GM12875 (cell line): Measurements from ENCODE around the gene MCTP1.

Source experiments
- H3K4me3 ChIP-seq: one replicate; pipeline ENCODE4 v1.5.1; 2011; ENCODE audit warnings: low read depth, low read length, control low read depth
- CTCF ChIP-seq: IDR thresholded peaks from 2 replicates; pipeline ENCODE4 v1.5.1; 2011; ENCODE audit warnings: low read depth, mild to moderate bottlenecking, control low read depth, inconsistent platforms, low read length, moderate library complexity, borderline replicate concordance; ENCODE audit not compliant: insufficient read depth

Gene MCTP1

GRCh38 chr5:94759961-94760360 is 524.9 kb downstream of the MCTP1 start:
- no peak for TF ChIP-seq CTCF

GRCh38 chr5:94759022-94759421 is 525.9 kb downstream of the MCTP1 start:
- H3K4me3 ChIP-seq: no peak overlapping the region
- no peak for TF ChIP-seq CTCF

More at GRCh38 chr5:94759961-94760360, 524.9 kb downstream of the MCTP1 start:
- H3K4me3 ChIP-seq: no peak overlapping the region

- no peak for TF ChIP-seq CTCF
- no peak overlapping the region for H3K4me3 ChIP-seq
Observed at GRCh38 chr5:94754824-94755223, 530.1 kb downstream of the MCTP1 start.

GRCh38 chr5:94751460-94751859 is 533.4 kb downstream of the MCTP1 start:
- no peak for TF ChIP-seq CTCF
- no peak overlapping the region for H3K4me3 ChIP-seq

- TF ChIP-seq CTCF: no peak
Observed at GRCh38 chr5:94750681-94751080, 534.2 kb downstream of the MCTP1 start.

GRCh38 chr5:94749042-94749441 is 535.9 kb downstream of the MCTP1 start:
- no peak overlapping the region for H3K4me3 ChIP-seq
- no peak for TF ChIP-seq CTCF

More at GRCh38 chr5:94750681-94751080, 534.2 kb downstream of the MCTP1 start:
- H3K4me3 ChIP-seq: no peak overlapping the region

- TF ChIP-seq CTCF: no peak
- H3K4me3 ChIP-seq: no peak overlapping the region
Observed at GRCh38 chr5:94748212-94748611, 536.7 kb downstream of the MCTP1 start.
